HG02981 (cell line): ENCODE results near the gene OXCT1.
A peak's percentile ranks its signal among the peaks of the same experiment; 100 is the strongest.
"Not testable (repeated sequence)": the region's sequence is repeated elsewhere in the genome, so short reads cannot be mapped to it uniquely, and the experiment has no call there.

Source experiments
- ATAC-seq: cut with Tn5 transposase; IDR thresholded peaks from one replicate; pipeline ENCODE4 v1.9.1; 2021; ENCODE audit warnings: mild to moderate bottlenecking, moderate library complexity; ENCODE audit not compliant: unreplicated experiment

Gene OXCT1

GRCh38 chr5:41728281-41728680 is 141.9 kb downstream of the OXCT1 start:
- ATAC-seq, result no peak

GRCh38 chr5:41722359-41722950 is 147.8 kb downstream of the OXCT1 start:
- no peak for ATAC-seq

- ATAC-seq, result no peak
Observed at GRCh38 chr5:41721516-41721915, 148.7 kb downstream of the OXCT1 start.

GRCh38 chr5:41716382-41716781 is 153.8 kb downstream of the OXCT1 start:
- no peak for ATAC-seq

- ATAC-seq, result not testable (repeated sequence)
Observed at GRCh38 chr5:41714446-41714845, 155.8 kb downstream of the OXCT1 start.

- ATAC-seq, result peak; percentile 22
Observed at GRCh38 chr5:41708604-41708940, 161.7 kb downstream of the OXCT1 start.

GRCh38 chr5:41707853-41708603 is 162.2 kb downstream of the OXCT1 start:
- ATAC-seq, result peak; percentile 87

- ATAC-seq, result peak; percentile 74
Observed at GRCh38 chr5:41695920-41696582, 174.2 kb downstream of the OXCT1 start.

GRCh38 chr5:41686767-41687166 is 183.5 kb downstream of the OXCT1 start:
- no peak for ATAC-seq

GRCh38 chr5:41686191-41686590 is 184.0 kb downstream of the OXCT1 start:
- no peak for ATAC-seq

- ATAC-seq, result peak; percentile 60
Observed at GRCh38 chr5:41683181-41683580, 187.0 kb downstream of the OXCT1 start.

- ATAC-seq, result no peak
Observed at GRCh38 chr5:41682641-41683040, 187.6 kb downstream of the OXCT1 start.

GRCh38 chr5:41681840-41682239 is 188.4 kb downstream of the OXCT1 start:
- ATAC-seq, result no peak
